HepG2 (cell line): ENCODE results near the gene CYSRT1. TPM values are rescaled to one million over a fixed set of nuclear protein-coding genes. Genes with fewer than 3 reads are reported as not detected.

Source experiments
- AGO1 ChIP-seq: fragments of 200-400 bp; formaldehyde crosslinking; IDR thresholded peaks from 2 replicates; pipeline ENCODE4 v1.6.1; 2017; ENCODE audit warnings: mild to moderate bottlenecking, low read depth, low read length, moderate library complexity; ENCODE audit not compliant: poor library complexity, severe bottlenecking
- CHD4 ChIP-seq: fragments of 200-600 bp; sonication (generic); IDR thresholded peaks from 2 replicates; pipeline ENCODE4 v1.7.0; 2017; ENCODE audit warnings: mild to moderate bottlenecking, low read length, borderline replicate concordance
- CREM ChIP-seq, 2 experiments: sonication (generic) in 1 of 2; formaldehyde crosslinking in 1 of 2; IDR thresholded peaks; 2 replicates each; pipeline versions ENCODE4 v1.4.0 to v1.6.1; 2016 to 2020; ENCODE audit warnings: antibody characterized with exemption in 1 of 2, mild to moderate bottlenecking in 1 of 2, missing genetic modification reagents in 1 of 2
- DR1 ChIP-seq: sonication (generic); formaldehyde crosslinking; IDR thresholded peaks from 2 replicates; pipeline ENCODE4 v1.8.0; 2021; ENCODE audit warnings: mild to moderate bottlenecking, missing genetic modification reagents, inconsistent platforms
- FOXJ3 ChIP-seq: sonication (generic); formaldehyde crosslinking; IDR thresholded peaks from 2 replicates; pipeline ENCODE4 v1.4.0; 2020; ENCODE audit warnings: missing genetic modification reagents, mild to moderate bottlenecking, borderline replicate concordance
- KDM3A ChIP-seq: IDR thresholded peaks from 2 replicates; pipeline ENCODE4 v1.6.1; 2018; ENCODE audit warnings: low read depth, missing compliant biosample characterization
- MZF1 ChIP-seq: sonication (generic); formaldehyde crosslinking; IDR thresholded peaks from 2 replicates; pipeline ENCODE4 v1.8.1; 2023; ENCODE audit warnings: mild to moderate bottlenecking, missing genetic modification reagents, borderline replicate concordance
- NRL ChIP-seq: sonication (generic); formaldehyde crosslinking; IDR thresholded peaks from 2 replicates; pipeline ENCODE4 v1.5.0; 2020; ENCODE audit warnings: missing genetic modification reagents, mild to moderate bottlenecking, moderate library complexity, borderline replicate concordance
- RAD21 ChIP-seq: fragments of 450-650 bp; formaldehyde crosslinking; IDR thresholded peaks from 2 replicates; pipeline ENCODE4 v1.5.0; 2020; ENCODE audit warnings: mild to moderate bottlenecking
- RXRA ChIP-seq: sonication (generic); formaldehyde crosslinking; IDR thresholded peaks from 2 replicates; pipeline ENCODE4 v1.5.1; 2020; ENCODE audit warnings: missing genetic modification reagents
- SAFB2 ChIP-seq: sonication (generic); formaldehyde crosslinking; IDR thresholded peaks from 2 replicates; pipeline ENCODE4 v1.5.1; 2020; ENCODE audit warnings: missing genetic modification reagents, low read depth, mild to moderate bottlenecking, borderline replicate concordance
- SCMH1 ChIP-seq: sonication (generic); formaldehyde crosslinking; IDR thresholded peaks from 2 replicates; pipeline ENCODE4 v1.9.0; 2021; ENCODE audit warnings: missing genetic modification reagents, mild to moderate bottlenecking, borderline replicate concordance
- SOX6 ChIP-seq, 2 experiments: fragments of 450-650 bp in 1 of 2; sonication (generic) in 1 of 2; formaldehyde crosslinking in 1 of 2; IDR thresholded peaks; 2 replicates each; pipeline versions ENCODE4 v1.4.0 to v1.6.1; 2017 to 2020; ENCODE audit warnings: antibody characterized with exemption in 1 of 2, mild to moderate bottlenecking in 1 of 2, missing genetic modification reagents in 1 of 2
- TFDP2 ChIP-seq: sonication (generic); formaldehyde crosslinking; IDR thresholded peaks from 2 replicates; pipeline ENCODE4 v1.4.0; 2020; ENCODE audit warnings: missing genetic modification reagents
- THAP7 ChIP-seq: sonication (generic); formaldehyde crosslinking; IDR thresholded peaks from 2 replicates; pipeline ENCODE4 v1.8.1; 2023; ENCODE audit warnings: mild to moderate bottlenecking, missing genetic modification reagents
- TMF1 ChIP-seq: sonication (generic); formaldehyde crosslinking; IDR thresholded peaks from 2 replicates; pipeline ENCODE4 v1.8.1; 2022; ENCODE audit warnings: low read depth, missing genetic modification reagents
- ZBTB42 ChIP-seq: sonication (generic); formaldehyde crosslinking; IDR thresholded peaks from 2 replicates; pipeline ENCODE4 v1.5.0; 2020; ENCODE audit warnings: mild to moderate bottlenecking, missing genetic modification reagents
- ZNF121 ChIP-seq: sonication (generic); formaldehyde crosslinking; IDR thresholded peaks from 2 replicates; pipeline ENCODE4 v1.5.0; 2020; ENCODE audit warnings: mild to moderate bottlenecking, missing genetic modification reagents
- ZNF136 ChIP-seq: sonication (generic); formaldehyde crosslinking; IDR thresholded peaks from 2 replicates; pipeline ENCODE4 v1.8.1; 2022; ENCODE audit warnings: low read depth, mild to moderate bottlenecking, moderate library complexity, missing genetic modification reagents
- ZNF143 ChIP-seq: sonication (generic); formaldehyde crosslinking; IDR thresholded peaks from 2 replicates; pipeline ENCODE4 v1.4.0; 2020; ENCODE audit warnings: missing genetic modification reagents
- ZNF180 ChIP-seq: sonication (generic); formaldehyde crosslinking; IDR thresholded peaks from 2 replicates; pipeline ENCODE4 v1.4.0; 2020; ENCODE audit warnings: low read depth, missing genetic modification reagents, borderline replicate concordance
- ZNF343 ChIP-seq: sonication (generic); formaldehyde crosslinking; IDR thresholded peaks from 2 replicates; pipeline ENCODE4 v1.4.0; 2020; ENCODE audit warnings: mild to moderate bottlenecking, missing genetic modification reagents
- ZNF562 ChIP-seq: sonication (generic); formaldehyde crosslinking; IDR thresholded peaks from 2 replicates; pipeline ENCODE4 v1.8.0; 2022; ENCODE audit warnings: missing genetic modification reagents, borderline replicate concordance
- ZSCAN9 ChIP-seq: IDR thresholded peaks from 2 replicates; pipeline ENCODE4 v1.6.1; 2016; ENCODE audit warnings: borderline replicate concordance
- polyA plus RNA-seq, 8 experiments: library from polyadenylated mRNA; depleted of rRNA in 3 of 8; stranded (reverse) in 7 of 8; unstranded in 1 of 8; fragments of >200 nt; fragmentation: Illumina TruSeq in 4 of 8; extraction: Trizol in 4 of 8; gene quantifications; 2 replicates each; pipeline versions ENCODE4 v1.2.1 to v1.2.3, GENCODE V29; 2011 to 2016; ENCODE audit warnings: low read depth in 4 of 8, missing spikeins in 1 of 8, mixed read lengths in 1 of 8; ENCODE audit not compliant: insufficient read depth in 1 of 8
- total RNA-seq, 5 experiments: library from RNA; depleted of rRNA; stranded (reverse); fragments of >200 nt; fragmentation: Illumina TruSeq; extraction: Trizol; gene quantifications; 2 replicates each; pipeline ENCODE4 v1.2.3, GENCODE V29; 2016; ENCODE audit warnings: low read depth in 1 of 5
- TF ChIP-seq, protein P1 (sequence below): IDR thresholded peaks from 2 replicates; pipeline ENCODE4 v1.6.1; 2012; ENCODE audit warnings: low read depth, low read length, improper control_type of control experiment
- TF ChIP-seq, protein P2 (sequence below): sonication (generic); formaldehyde crosslinking; IDR thresholded peaks from 2 replicates; pipeline ENCODE4 v1.5.0; 2020; ENCODE audit warnings: mild to moderate bottlenecking, low read depth, missing genetic modification reagents, borderline replicate concordance

CYSRT1 gene
- total and polyA plus RNA-seq, 2 of the 13 experiments (the other 11 are each of a cell fraction or from before 2014, with no cell fraction given), result 1.5 to 2.1 TPM

DNA sequence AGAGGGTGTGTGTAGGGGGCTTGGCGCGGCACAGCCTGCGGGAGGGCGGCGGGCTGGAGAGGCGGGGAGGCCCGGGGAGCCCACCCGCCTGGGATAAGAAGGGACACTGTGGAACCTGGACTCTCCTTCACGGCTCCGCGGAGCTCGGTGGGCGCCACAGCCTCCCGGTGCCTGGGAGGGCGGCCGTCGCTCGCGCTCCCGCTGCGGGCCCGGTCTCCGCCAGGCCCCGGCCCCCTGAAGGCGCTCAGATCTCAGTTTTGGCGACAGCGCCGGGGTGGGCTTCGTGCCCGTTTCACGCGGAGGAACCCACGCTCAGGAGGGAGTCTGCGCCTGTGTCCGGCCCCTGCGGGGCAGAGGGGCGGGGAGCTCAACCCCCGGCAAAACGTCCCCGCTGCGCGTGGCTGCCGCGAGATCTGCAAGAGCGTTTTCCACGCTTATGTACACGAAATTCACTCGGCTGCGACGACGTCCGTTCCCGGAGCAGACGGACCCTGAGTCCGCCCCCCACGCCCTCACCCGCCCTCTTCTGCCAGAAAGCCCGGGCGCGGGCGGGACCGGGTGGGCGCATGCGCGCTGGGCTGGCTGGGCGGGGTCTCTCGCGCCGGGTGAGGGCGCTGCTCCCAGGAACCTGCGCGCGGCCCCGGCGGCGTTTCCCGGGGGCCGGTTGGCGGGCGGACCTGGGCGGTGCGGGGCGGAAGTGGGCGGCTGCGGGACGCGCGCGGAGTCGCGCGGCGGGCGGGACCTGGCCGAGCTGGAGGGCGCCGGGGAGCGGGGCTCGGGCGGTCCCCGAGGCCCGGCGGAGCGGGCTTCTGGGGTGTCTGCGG, 29.9 kb downstream of the CYSRT1 start, which contains the start of gene NELFB (continued):
- TF ChIP-seq FOXJ3 (CRISPR knock-in tag), result no peak
- TF ChIP-seq THAP7 (CRISPR knock-in tag), result no peak
- no peak for TF ChIP-seq CREM (IDR thresholded peaks at IDR 0.05)
- TF ChIP-seq CREM (CRISPR knock-in tag; IDR thresholded peaks at IDR 0.05), result no peak
- peak; percentile 36; the same call in 1 of the 2 replicates for TF ChIP-seq NRL (CRISPR knock-in tag)
- TF ChIP-seq ZNF143 (CRISPR knock-in tag), result peak; percentile 27; the same call in 1 of the 2 replicates
- no peak for TF ChIP-seq SOX6 (IDR thresholded peaks at IDR 0.05)
- TF ChIP-seq SOX6 (CRISPR knock-in tag; IDR thresholded peaks at IDR 0.05), result no peak
- no peak for TF ChIP-seq ZNF562 (CRISPR knock-in tag)
- peak; percentile 24 for TF ChIP-seq AGO1
- 0 out of 2 replicates have a peak, but pooled peaks have one; percentile 6 for TF ChIP-seq KDM3A (CRISPR knock-in tag)
- no peak for TF ChIP-seq ZNF343 (CRISPR knock-in tag)
- TF ChIP-seq CHD4, result no peak; the same call in 1 of the 2 replicates
- TF ChIP-seq RXRA, result peak; percentile 11; the same call in 1 of the 2 replicates
- TF ChIP-seq, protein P1, sequence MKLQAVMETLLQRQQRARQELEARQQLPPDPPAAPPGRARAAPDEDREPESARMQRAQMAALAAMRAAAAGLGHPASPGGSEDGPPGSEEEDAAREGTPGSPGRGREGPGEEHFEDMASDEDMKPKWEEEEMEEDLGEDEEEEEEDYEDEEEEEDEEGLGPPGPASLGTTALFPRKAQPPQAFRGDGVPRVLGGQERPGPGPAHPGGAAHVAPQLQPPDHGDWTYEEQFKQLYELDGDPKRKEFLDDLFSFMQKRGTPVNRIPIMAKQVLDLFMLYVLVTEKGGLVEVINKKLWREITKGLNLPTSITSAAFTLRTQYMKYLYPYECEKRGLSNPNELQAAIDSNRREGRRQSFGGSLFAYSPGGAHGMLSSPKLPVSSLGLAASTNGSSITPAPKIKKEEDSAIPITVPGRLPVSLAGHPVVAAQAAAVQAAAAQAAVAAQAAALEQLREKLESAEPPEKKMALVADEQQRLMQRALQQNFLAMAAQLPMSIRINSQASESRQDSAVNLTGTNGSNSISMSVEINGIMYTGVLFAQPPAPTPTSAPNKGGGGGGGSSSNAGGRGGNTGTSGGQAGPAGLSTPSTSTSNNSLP, result no peak
- TF ChIP-seq ZNF136 (CRISPR knock-in tag), result no peak
- no peak for TF ChIP-seq SCMH1 (CRISPR knock-in tag)
- TF ChIP-seq, protein P2, sequence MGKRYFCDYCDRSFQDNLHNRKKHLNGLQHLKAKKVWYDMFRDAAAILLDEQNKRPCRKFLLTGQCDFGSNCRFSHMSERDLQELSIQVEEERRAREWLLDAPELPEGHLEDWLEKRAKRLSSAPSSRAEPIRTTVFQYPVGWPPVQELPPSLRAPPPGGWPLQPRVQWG (CRISPR knock-in tag), result no peak
- TF ChIP-seq TMF1 (CRISPR knock-in tag), result no peak
- peak; percentile 76 for TF ChIP-seq TFDP2 (CRISPR knock-in tag)
- no peak; the same call in 1 of the 2 replicates for TF ChIP-seq ZSCAN9
- TF ChIP-seq DR1 (CRISPR knock-in tag), result peak; percentile 67; the same call in 1 of the 2 replicates
- no peak; the same call in 1 of the 2 replicates for TF ChIP-seq SAFB2
- TF ChIP-seq RAD21 (CRISPR knock-in tag), result peak; percentile 45; the same call in 1 of the 2 replicates
- no peak for TF ChIP-seq ZNF180
- 0 out of 2 replicates have a peak, but pooled peaks have one; percentile 21 for TF ChIP-seq ZBTB42 (CRISPR knock-in tag)
- no peak for TF ChIP-seq MZF1 (CRISPR knock-in tag)
- no peak for TF ChIP-seq ZNF121 (CRISPR knock-in tag)
